ENCODE results near the gene RSPO3. TPM values are rescaled to one million over a fixed set of nuclear protein-coding genes. Genes with fewer than 3 reads are reported as not detected.

RSPO3 gene
- total RNA-seq, 3 donors from 2014 or later: 1.5 to 12.0 (median 9.1) TPM

DNA sequence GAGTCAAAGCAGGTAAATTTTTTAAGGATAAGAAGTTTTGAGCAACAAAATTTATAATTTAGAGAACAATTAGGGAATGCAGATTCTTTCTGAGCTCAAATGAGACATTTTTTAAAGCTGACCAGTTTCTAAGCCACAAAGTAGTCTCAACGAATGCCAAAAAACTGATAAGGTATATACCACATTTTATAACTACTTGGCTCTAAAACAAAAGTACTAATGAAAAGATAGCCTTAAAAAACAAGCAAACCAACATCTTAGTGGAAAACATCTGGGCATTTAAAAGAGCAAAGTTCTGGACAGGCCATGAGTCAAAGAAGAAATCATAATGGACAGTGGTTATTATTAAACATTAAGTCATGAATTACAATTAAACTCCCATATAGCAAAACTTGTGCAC lies 125.0 kb downstream of the RSPO3 start:
- no peaks in the 10 kb centered on the region for H3K4me1 ChIP-seq (ENCODE audit: low read depth)
- DNase-seq: no peak
- TF ChIP-seq, protein P1, sequence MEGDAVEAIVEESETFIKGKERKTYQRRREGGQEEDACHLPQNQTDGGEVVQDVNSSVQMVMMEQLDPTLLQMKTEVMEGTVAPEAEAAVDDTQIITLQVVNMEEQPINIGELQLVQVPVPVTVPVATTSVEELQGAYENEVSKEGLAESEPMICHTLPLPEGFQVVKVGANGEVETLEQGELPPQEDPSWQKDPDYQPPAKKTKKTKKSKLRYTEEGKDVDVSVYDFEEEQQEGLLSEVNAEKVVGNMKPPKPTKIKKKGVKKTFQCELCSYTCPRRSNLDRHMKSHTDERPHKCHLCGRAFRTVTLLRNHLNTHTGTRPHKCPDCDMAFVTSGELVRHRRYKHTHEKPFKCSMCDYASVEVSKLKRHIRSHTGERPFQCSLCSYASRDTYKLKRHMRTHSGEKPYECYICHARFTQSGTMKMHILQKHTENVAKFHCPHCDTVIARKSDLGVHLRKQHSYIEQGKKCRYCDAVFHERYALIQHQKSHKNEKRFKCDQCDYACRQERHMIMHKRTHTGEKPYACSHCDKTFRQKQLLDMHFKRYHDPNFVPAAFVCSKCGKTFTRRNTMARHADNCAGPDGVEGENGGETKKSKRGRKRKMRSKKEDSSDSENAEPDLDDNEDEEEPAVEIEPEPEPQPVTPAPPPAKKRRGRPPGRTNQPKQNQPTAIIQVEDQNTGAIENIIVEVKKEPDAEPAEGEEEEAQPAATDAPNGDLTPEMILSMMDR (IDR thresholded peaks at IDR 0.05): no peak
- ATAC-seq: no peak
- H3K9me3 ChIP-seq: no peaks in the 10 kb centered on the region
- no peak overlapping the region for H3K4me3 ChIP-seq
- no peaks in the 10 kb centered on the region for H3K36me3 ChIP-seq (ENCODE audit: low read depth)
- intact Hi-C loops (cut with DNase I, micrococcal nuclease): no loop called here

Other genes with a start within 250 kb of the RSPO3 start
- 10 to 100 TPM; 25.1 to 48.6 (median 29.5) TPM for gene RNF146, start 148.2 kb downstream of the RSPO3 start, total RNA-seq
- 100 to 1,000 TPM in 2 of 3 donors, 10 to 100 TPM in 1; 78.1 to 104 (median 102) TPM for gene ECHDC1, start 224.9 kb downstream of the RSPO3 start, total RNA-seq

Data from mucosa of descending colon (tissue), 3 donors.